AG09319 (cell line): Measurements from ENCODE around the gene ZNF562.
"Not testable (repeated sequence)": the region's sequence is repeated elsewhere in the genome, so short reads cannot be mapped to it uniquely, and the experiment has no call there.

Experiments
- DNase-seq: peaks from one replicate; pipeline ENCODE4 v3.0.0-alpha.2; 2010; ENCODE audit warnings: low read depth; ENCODE audit errors: extremely low read depth
- TF ChIP-seq, protein P1 (sequence below): IDR thresholded peaks from 2 replicates; pipeline ENCODE4 v1.5.1; 2011; ENCODE audit warnings: low read depth, mild to moderate bottlenecking, inconsistent platforms, low read length, moderate library complexity

Gene ZNF562

DNA sequence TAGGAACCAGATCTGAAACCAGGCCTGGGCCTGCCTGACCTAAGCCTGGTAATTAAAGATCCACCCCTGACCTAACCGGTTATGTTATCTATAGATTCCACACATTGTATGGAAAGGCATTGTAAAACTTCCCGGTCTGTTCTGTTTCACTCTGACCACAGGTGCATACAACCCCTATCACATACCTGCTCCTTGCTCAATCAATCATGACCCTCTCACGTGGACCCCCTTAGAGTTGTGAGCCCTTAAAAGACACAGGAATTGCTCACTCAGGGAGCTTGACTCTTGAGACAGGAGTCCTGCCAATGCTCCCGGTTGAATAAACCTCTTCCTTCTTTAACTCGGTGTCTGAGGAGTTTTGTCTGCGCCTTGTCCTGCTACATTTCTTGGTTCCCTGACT, 27.3 kb upstream of the ZNF562 start:
- TF ChIP-seq, protein P1, sequence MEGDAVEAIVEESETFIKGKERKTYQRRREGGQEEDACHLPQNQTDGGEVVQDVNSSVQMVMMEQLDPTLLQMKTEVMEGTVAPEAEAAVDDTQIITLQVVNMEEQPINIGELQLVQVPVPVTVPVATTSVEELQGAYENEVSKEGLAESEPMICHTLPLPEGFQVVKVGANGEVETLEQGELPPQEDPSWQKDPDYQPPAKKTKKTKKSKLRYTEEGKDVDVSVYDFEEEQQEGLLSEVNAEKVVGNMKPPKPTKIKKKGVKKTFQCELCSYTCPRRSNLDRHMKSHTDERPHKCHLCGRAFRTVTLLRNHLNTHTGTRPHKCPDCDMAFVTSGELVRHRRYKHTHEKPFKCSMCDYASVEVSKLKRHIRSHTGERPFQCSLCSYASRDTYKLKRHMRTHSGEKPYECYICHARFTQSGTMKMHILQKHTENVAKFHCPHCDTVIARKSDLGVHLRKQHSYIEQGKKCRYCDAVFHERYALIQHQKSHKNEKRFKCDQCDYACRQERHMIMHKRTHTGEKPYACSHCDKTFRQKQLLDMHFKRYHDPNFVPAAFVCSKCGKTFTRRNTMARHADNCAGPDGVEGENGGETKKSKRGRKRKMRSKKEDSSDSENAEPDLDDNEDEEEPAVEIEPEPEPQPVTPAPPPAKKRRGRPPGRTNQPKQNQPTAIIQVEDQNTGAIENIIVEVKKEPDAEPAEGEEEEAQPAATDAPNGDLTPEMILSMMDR: no peak
- DNase-seq: no peak

DNA sequence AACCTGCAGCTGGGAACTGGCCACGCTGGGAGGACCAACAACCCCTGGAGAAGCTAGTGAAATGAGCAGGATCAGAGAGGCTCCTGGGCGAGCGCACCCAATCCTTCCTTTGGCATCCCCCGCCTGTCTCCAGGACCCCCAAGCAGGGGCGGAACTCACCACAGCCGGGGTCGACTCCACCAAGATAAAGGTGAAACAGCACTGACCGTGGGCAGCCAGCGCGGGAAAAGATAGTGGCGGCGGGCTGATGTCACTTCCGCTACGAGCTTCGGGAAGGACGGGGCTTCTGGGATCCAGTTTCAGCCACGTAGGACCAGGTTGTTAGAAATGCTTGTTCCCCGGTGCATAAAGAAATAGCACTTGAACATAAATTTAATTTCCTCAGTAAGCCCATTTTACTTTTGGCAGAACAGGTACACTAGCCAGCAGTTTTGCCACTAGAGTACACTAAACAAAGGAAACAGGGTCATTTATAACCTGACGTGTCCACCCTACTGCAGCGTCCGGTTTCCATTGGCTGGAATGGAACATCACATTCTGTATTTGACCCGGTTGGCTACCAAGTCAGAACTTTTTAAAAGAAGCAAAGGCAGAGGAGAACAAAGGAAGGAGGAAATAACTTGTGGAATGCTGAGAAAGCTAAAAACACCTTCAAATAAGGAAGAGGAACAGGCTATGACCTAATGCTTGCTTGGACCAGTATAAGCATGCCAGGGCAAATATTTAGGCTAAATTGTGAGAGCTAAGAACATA, 25.5 kb upstream of the ZNF562 start:
- DNase-seq: no peak
- TF ChIP-seq, protein P1: no peak

DNA sequence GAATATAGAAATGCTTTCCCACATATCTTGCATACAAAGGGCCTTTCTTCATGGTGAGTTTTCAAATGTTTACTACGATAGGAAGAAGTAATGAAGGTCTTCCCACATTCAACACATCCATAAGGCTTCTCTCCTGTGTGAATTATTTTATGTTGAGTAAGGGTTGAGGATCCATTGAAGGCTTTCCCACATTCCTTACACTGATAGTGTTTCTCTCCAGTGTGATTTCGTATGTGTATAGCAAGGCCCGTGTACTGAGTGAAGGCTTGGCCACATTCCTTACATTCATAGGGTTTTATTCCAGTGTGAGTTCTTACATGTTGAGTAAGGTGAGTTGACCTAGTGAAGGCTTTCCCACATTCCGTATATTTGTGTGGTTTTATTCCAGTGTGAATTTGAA, 15.4 kb upstream of the ZNF562 start:
- DNase-seq: not testable (repeated sequence)

DNA sequence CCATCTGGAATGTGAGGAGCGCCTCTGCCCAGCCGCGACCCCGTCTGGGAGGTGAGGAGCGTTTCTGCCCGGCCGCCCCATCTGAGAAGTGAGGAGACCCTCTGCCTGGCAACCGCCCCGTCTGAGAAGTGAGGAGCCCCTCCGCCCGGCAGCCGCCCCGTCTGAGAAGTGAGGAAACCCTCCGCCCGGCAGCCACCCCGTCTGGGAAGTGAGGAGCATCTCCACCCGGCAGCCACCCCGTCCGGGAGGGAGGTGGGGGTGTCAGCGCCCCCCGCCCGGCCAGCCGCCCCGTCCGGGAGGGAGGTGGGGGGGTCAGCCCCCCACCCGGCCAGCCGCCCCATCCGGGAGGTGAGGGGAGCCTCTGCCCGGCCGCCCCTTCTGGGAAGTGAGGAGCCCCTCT, 5.1 kb upstream of the ZNF562 start:
- DNase-seq: not testable (repeated sequence)

DNA sequence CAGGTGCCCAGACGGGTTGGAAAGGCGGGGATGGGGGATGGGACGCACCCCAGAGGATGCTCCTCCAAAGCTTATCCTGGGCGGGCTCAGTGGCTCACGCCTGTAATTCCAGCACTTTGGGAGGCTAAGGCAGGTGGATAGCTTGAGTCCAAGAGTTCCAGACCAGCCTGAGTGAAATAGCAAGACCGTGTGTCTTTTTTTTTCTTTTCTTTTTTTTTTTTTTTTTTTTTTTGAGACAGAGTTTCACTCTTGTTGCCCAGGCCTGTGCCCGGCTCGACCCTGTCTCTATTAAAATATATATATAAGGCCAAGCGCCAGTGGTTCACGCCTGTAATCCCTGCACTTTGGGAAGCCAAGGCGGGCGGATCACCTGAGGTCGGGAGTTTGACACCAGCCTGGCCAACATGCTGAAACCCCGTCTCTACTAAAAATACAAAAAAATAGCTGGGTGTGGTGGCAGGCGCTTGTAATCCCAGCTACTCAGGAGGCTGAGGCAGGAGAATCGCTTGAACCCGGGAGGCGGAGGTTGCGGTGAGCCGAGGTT, 530 bp upstream of the ZNF562 start:
- DNase-seq: not testable (repeated sequence)

DNA sequence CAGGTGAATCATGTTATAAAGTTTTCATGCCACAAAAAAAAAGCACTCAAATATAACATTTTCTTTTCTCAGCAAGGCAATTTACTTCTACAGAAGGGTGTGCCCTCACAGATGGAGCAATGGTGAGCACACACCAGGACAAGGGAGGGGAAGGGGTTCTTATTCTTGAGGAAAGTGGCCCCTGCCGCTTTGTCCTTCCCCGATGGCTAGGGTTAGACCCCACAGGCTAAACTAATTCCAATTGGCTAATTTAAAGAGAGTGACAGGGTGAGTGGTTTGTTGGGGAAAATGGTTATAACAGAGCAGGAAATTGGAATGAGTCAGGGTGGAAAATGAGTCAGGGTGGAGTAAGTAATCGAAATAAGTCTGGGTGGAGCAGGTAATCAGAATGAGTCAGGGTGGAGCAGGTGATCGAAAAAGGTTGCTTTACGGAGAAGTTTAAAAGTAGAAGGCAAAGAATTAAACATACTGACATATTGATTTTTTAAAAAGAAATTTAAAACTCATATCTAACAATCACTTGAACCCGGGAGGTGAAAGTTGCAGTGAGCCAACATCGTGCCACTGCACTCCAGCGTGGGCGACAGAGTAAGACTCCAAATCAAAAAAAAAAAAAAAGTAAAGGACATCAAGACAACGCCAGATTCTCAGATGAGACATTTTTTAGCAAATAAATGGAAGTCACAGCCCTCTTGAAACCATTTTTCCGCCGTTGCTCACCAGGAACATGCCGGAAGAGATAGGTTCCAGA, 813 bp downstream of the ZNF562 start:
- no peak for DNase-seq
- TF ChIP-seq, protein P1: no peak

DNA sequence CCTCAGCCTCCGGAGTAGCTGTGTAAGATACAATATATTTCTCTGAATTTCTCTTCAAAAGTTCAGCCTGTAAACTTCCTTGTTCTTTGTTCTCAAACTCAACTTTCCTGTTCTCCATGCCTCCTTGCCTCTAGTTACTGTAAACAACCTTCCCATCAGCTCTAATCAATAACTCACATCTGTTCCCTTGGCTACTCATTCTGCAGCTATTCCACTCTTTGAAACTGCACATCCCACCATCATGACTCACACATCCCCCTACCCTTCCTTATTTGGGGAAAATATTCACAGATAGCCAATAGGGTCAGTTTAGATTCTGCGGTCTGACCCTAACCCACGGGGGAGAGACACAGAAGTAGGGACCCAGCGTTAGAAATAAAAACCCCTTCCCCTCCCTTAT, 2.0 kb downstream of the ZNF562 start:
- no peak for DNase-seq
- TF ChIP-seq, protein P1: no peak

DNA sequence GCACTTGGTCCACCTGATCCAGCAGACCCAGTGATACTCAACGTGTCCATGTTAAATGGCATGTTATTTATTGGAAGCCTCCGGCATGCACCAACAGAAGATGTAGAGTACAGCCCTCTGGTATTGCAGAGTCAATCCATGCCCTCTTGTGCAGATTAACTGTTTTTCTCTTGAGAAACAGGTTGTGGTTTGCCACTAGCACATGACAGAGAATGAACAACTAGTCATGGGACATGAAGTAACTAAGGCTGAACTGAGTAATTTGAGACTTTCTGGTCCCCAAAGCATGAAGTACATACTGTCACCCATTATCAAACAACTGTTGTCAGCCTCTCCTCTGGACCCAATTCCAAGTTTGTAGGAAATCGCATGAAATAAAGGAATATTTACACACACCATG, 3.2 kb downstream of the ZNF562 start:
- DNase-seq: no peak
- TF ChIP-seq, protein P1: no peak

DNA sequence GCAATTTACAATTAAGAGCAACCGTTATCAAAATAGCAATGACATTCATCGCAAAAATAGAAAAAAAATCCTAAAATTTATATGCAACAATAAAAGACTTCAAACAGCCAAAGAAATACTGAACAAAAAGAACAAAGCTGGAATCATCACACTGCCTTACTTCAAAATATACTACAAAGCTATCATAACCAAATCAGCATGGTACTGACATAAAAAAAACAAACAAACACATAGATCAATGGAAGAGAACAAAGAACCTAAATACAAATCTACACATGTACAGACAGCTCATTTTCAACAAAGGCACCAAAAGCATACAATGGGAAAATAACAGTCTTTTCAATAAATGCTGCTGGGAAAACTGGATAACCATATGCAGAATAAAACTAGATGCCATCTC, 6.4 kb downstream of the ZNF562 start:
- TF ChIP-seq, protein P1: no peak
- DNase-seq: no peak
